HG02798 (cell line): Measurements from ENCODE around the gene ELMOD2.

Experiments
- ATAC-seq: cut with Tn5 transposase; IDR thresholded peaks from one replicate; pipeline ENCODE4 v1.9.1; 2021; ENCODE audit warnings: mild to moderate bottlenecking; ENCODE audit not compliant: unreplicated experiment, poor library complexity

Gene ELMOD2

DNA sequence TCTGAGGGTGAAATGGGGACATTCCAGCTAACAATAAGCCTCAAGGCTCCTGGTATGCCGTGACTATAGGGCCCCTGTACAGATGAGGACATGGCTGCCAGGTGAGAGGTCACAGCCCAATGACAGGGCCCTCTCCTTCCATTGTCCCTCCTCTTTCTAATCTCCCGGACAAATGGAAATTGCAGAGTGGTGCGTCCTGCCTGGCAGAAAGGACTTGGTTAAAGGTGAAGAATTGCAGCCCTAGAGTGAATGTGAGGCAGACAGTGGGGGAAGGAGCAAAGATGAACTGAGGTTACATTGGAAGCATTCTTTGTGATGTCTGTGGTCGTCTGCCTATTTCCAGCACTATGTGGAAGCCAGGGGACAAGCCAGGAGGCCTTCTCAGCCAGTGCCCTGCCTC lies 51.5 kb downstream of the ELMOD2 start:
- no peak for ATAC-seq

DNA sequence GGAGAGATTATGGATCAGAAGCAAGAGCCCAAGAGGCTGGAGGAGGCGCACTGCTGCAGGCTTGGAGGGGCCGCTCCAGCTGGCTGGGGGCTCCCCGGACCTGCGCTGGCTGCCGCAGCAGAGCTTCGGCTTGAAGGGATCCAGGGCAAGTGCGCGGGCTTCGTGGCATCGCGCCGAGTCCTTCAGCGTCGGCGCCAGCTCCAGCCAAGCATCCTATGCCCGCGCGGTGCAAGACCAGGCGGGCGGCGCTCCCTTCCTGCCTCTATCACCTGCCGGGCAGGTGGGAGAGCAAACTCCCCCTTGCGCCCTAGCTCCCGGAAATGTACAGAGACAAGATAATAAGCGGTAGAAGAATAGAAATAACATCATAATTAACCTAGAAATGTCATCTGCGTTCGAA lies 55.3 kb downstream of the ELMOD2 start:
- ATAC-seq: no peak

DNA sequence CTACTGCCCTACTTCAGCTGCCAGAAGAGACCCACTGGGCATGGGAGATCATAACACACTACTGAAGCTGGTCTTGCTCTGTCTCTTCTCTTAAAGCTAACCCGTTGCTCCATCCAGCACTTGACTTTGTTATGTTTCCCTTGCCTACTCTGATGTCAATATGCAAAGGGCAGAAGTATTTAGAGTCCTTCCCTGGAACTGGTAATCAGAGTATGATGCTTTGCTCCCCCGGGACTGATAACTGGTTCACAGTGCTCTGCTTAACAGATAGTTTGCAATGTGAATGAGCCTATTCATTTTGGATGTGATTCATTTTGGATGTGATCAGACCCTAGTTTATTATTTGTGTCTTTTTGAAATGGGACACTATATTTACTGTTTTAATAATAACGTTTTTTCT lies 57.1 kb downstream of the ELMOD2 start:
- no peak for ATAC-seq

DNA sequence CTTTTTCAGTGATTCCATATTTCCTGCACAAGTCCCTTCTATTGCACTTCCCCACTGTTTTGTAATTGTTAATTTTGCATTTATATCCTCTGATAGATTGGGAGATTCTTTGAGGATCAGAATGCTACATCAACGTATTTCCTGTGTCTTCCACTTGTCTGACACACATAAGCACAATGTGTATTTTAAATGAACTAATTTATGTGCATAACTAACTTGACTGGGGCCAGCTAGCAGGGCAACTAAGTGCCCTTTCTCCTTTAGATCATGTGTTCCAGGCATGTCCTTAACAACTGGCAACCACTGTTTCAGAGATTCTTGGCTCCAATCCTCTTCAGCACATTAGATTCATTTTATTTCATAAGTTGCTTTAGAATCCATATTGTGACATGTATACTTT lies 60.5 kb downstream of the ELMOD2 start:
- ATAC-seq: no peak

DNA sequence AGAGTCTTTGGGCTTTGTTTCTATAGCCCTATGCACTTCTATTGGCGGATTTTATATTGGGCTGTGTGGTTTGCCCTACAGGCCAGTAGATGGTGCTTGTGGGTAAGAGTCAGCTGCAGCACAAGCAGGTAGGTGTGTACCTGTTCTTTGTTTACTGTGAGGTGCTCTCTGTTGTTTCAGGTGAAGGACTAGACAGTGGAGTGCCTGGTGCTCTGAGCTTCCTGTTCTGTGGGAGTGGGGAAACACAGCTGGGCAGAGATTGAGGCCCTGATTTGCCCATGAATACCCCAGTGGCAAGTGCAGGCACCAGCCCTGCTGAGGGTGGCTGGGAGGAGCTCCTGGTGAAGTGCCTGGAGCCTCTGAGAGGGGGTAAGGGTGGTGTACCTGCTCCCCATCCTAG lies 71.1 kb downstream of the ELMOD2 start:
- peak; percentile 55 for ATAC-seq

DNA sequence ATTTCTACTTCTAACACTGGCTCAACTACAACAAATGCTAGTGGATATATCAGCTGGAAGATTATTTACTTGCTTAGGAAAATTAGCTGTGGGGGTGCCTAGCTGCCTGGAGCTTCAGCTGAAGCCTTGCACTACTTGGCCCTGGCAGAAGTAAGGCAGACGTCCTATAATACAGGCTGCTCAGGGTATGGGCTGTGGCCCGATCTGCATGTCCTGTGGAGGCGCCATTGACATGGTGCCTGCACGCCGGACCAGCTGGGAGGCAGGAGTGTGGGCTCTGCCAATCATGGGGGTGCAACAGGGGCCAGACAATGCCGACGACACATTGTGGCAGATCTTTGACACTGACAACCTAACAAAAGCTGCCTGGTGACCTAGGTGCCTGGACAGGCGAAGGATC lies 76.4 kb downstream of the ELMOD2 start:
- no peak for ATAC-seq

DNA sequence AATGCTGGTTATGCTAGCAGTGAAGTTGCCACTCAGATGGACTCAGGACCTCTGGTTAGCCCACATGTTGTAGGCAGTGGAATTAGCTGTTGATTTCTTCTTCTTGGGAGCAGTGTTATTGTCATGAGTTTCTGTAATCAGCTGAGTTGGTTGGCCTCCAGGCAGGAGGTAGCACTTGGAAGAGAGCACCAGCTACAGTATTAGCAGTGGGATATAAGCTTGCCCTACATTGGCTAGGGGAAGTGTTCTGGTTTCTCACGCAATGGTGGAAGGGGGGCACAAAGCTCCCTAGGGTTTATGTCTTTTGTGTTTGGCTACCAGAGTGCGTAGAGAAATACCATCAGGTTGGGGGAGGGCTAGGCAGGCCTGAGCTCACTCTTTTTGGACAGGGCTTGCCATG lies 78.7 kb downstream of the ELMOD2 start:
- ATAC-seq: no peak

DNA sequence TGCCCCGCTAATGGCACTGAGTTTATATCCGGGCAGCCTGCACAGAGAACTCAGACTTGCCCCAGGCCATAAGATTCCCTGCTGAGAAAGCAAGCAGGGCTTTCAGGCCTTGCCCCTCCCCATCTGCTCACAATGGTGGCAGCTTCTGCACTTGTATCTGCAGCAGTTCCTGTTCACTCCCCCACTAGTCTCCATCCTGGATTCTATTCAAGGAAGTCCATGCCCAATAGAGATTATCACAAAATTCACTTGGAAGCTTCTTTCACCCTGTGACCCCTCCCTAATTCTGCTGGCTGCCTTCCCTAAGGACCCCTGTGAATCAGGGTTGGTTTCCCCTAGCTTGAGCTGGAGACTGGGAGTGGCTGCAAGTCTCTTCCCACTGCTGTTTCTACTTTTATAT lies 79.3 kb downstream of the ELMOD2 start:
- ATAC-seq: no peak
